ENCODE data around the gene ABCC12.
"Not testable (repeated sequence)": the region's sequence is repeated elsewhere in the genome, so short reads cannot be mapped to it uniquely, and the experiment has no call there.

The ABCC12 gene

DNA sequence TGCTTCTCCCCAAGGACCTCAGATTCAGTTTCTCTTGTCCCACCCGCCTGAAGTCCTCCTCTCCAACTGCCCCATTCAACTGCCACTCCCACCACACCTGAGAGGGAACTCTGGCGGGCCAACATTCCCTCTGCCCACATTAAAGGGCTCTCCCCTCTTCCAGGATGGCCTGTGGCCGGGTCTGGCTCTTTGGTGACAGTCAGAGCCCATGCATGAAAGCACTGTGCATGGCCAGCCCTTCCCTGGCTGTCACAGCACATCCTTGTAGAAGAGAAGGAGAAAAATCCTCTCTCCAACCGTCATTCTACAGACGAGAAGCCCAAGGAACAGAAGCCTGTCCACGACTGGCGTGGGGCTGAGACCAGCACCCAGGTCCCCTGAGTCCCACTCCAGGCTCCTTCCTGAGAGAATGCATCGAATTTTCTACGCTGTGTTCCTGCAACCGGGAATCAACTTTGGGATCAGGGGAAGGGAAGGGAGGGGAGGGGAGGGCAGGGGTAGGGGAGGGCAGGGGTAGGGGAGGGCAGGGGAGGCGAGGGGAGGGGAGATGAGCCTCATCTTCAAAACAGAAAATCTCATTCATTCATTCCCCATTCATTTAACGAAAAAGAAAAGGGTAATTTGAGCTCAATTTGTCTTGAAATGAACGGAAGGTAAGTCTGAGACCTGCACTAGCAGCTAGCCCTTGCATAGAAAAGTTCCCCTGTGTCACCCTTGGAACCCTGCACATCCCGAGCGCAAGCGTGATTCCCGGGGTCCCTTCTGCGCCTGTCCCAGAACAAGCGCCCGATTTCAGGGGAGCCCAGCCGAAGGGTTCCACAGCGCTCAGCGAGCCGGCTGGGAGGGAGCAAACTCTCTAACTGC, at the start of gene ABCC12:
Gene ABCC12 (minus strand): TSS at position 68 of the 864 bp plus-strand sequence. CDS start 9,569 bp downstream, outside the sequence.
- H3K4me3 ChIP-seq (ENCODE audit: low read depth, low read length) = peak within 1 kb of the TSS; percentile 18
- no peak for DNase-seq (ENCODE audit: low read depth)

- no peak overlapping the region for H3K4me3 ChIP-seq (ENCODE audit: low read depth, low read length)
- no peak for DNase-seq (ENCODE audit: low read depth)
Observed at GRCh38 chr16:48204825-48205151, 49.0 kb upstream of the ABCC12 start.

DNA sequence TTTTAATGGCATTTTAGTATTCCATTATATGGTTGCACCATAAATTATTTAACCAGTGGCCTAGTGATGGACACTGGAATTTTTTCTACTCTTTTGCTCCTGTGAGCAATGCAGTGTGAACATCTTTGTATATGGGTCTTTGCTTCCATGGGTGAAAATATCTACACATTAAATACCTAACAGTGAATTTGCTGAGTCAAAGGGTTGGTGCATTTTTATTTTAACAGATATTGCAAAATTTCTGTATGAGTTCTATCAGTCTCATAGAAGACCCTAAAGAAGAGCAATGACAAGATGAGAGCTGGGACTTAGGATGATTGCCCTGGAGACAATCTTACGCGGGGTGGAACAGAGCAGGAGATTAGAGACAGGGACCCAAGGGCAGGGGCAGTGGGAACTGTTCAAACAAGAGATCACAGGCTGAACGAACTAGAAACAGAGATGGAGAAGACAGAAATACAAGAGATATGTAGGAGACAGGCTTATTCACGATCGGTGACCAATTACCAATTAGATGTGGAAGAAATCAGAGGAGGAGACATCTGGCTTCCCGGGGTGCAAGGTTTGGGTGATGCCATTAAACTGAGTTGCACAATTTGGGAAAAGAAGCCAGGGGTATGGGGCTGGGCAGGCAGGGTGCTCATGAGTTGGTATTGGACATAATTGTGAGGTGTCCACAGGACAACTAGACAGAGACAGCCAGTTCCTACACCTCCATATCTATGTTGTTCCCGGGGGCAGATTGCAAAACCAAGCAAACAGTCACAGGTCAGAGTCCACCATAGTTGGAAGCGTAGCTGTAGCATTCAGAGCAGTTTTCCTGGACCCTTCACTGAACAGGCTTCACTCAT, 48.4 kb upstream of the ABCC12 start:
- no peak overlapping the region for H3K4me3 ChIP-seq (ENCODE audit: low read depth, low read length)
- no peak for DNase-seq (ENCODE audit: low read depth)

DNA sequence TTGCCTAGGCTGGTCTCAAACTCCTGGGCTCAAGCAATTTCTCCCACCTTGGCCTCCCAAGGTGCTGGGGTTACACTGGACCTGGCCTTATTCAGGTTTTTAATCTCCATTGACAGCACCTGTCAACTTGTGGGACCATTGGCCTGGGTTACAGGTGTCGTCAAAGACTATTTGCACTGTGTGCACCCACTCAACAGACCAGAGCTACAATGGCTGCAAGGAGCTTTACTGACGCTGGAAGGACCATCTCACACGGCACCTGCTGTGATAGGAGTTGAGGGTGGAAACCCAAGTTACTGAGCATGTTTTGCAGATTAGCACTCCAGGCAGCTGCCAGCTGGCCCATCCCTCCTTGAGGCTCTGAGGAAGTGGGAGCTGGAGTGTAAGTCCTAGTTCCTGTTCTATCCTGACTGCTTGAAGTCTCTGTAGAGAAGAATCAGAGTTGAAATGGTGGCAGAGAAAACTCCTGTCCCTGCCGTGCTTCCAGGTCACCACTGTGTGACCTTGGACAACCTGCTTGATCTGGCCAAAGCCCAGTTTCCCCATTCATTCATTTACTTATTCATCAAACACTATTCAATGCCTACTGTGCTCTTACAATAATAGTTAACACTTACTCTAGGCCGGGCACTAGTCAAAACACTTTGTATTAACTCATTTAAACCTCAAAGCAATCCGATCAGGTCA, 45.9 kb upstream of the ABCC12 start:
- DNase-seq (ENCODE audit: low read depth) = no peak
- H3K4me3 ChIP-seq (ENCODE audit: low read depth, low read length) = no peak overlapping the region

- no peak for DNase-seq (ENCODE audit: low read depth)
- no peak overlapping the region for H3K4me3 ChIP-seq (ENCODE audit: low read depth, low read length)
Observed at GRCh38 chr16:48197294-48197693, 41.5 kb upstream of the ABCC12 start.

DNA sequence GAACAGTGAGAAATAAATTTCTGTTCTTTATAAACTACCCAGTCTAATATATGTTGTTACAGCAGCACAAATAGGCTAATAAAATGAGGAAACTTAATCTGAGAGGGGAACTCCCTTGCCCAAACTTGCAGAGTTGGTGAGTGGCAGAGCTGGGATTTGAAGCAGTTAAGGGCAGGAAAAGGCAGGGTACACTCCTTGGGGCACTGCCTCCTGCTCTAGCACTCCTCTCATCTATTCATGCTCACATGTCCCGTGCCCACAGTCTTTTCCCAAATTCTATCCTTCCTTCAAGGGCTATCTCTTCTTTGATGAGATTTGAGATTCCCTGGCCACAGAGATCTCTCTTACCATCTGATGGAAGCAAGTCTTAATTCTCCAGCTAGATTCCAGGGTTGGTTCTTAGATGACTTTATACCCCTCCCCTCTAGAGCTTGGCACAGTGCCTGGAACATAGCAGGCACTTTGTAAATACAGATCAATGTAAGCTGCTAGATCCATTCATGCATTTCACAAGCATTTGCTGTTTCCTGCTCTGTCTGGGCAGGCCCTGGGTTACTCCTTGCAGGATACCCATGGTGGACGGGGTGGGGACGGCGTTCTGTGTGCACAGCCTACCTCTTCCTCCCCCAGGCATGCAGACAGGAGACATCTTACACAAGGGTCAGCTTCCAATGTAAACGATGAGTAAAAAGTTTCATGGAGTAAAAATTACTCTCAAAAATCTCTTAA, 39.2 kb upstream of the ABCC12 start:
- DNase-seq (ENCODE audit: low read depth) = peak; percentile 53
- no peak overlapping the region for H3K4me3 ChIP-seq (ENCODE audit: low read depth, low read length)

- DNase-seq (ENCODE audit: low read depth) = no peak
- H3K4me3 ChIP-seq (ENCODE audit: low read depth, low read length) = no peak overlapping the region
Observed at GRCh38 chr16:48193846-48194245, 38.1 kb upstream of the ABCC12 start.

DNA sequence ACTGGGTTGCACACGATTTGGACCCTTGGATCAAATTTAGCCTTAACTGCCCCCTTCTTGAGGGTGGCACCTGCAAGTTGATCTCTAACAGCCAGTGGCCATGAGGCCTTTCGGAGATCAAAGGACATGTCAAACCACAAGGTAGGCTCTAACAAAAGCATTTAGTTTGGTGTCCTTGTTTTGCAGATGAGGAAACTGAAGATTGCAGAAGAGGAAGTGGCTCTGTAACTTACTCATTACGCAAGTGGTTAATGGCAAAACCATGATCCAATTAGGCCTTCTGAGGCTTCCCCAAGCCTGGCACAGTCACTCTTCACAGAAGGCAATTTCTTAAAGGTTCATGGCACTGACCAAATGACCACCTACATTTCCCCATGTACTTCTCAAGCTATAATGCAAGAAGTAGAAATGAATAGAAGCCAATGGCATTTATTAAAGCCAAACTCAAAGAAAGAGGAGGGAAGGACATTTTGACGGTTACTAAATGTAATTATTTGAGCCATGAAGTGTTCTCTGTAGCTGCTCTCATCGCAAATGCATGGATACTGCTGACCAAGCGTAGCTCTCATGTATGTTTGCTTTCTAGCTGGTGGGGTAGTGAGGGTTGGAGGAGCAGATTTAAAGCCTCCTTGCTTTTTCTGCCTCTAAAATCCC, 32.8 kb upstream of the ABCC12 start:
- no peak for DNase-seq (ENCODE audit: low read depth)
- H3K4me3 ChIP-seq (ENCODE audit: low read depth, low read length) = no peak overlapping the region

DNA sequence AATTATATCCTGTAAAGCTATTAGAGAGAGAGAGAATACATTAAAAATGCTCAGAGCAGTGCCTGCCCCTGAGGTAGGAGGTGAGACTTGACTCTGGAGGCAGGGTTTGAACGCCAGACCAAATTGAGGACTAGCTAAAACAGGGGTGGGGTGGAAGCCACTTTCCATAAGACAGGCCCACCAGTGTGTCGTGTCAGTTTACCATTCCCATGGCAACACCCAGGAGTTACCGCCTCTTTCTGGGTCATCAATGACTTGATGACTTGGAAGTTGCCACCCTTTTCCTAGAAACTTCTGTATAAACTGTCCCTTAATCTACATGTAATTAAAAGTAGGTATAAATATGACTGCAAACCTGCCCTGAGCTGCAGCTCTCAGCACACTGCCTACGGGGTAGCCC, 32.0 kb upstream of the ABCC12 start:
- DNase-seq (ENCODE audit: low read depth) = no peak

DNA sequence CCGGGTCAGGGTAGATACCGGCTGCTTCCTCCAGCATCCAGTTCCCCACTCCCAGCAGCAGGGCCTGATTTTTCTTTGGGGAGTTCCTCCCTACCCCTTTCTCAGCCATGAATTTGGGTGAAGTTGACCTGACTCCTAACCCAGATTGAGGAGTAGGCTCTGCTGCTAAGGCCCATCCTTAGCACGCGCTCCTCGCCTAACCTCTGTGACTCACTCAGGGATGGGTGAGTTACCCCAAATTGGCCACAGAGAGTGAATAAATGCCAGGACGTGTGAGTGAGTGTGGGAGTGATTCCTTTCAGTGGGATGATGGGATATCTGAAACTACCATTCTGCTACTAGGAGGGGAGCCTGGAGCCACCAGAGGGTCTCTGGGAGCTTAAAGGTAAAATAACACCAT, 28.9 kb upstream of the ABCC12 start:
- H3K4me3 ChIP-seq (ENCODE audit: low read depth, low read length) = no peak overlapping the region
- no peak for DNase-seq (ENCODE audit: low read depth)

More for the DNA sequence above, 32.0 kb upstream of the ABCC12 start:
- no peak overlapping the region for H3K4me3 ChIP-seq (ENCODE audit: low read depth, low read length)

DNA sequence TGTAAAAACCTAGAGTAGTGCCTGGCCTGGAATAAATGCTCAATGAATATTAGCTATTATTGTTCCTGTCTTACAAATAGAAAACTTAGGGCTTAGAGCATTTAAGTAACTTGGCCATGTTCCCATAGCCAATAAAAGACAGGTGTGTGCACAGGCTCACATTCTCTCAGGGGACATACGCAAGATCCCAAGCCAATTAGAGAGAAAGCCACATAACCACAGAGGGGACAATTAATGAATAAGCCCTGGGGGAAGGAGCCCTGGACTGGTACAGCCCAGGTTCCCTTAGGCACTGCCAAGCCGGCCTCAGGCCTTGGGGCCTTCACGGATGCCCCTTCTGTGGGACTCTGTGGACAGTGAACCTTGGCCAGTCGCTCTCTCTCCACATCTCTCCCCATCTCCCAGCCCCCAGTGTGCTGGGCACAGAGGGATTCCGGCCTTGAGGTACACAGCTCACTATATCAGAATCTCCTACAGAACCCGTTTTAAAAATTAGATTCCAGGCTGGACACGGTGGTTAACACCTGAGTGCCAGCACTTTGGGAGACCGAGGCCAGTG, 27.3 kb upstream of the ABCC12 start:
- no peak overlapping the region for H3K4me3 ChIP-seq (ENCODE audit: low read depth, low read length)
- DNase-seq (ENCODE audit: low read depth) = no peak

GRCh38 chr16:48181746-48182520, 26.1 kb upstream of the ABCC12 start:
- H3K4me3 ChIP-seq (ENCODE audit: low read depth, low read length); DNase-seq (ENCODE audit: low read depth): not testable (repeated sequence)

- no peak overlapping the region for H3K4me3 ChIP-seq (ENCODE audit: low read depth, low read length)
- no peak for DNase-seq (ENCODE audit: low read depth)
Observed at GRCh38 chr16:48180868-48181480, 25.2 kb upstream of the ABCC12 start.

GRCh38 chr16:48176635-48177408, 21.0 kb upstream of the ABCC12 start:
- DNase-seq (ENCODE audit: low read depth) = no peak
- no peak overlapping the region for H3K4me3 ChIP-seq (ENCODE audit: low read depth, low read length)

DNA sequence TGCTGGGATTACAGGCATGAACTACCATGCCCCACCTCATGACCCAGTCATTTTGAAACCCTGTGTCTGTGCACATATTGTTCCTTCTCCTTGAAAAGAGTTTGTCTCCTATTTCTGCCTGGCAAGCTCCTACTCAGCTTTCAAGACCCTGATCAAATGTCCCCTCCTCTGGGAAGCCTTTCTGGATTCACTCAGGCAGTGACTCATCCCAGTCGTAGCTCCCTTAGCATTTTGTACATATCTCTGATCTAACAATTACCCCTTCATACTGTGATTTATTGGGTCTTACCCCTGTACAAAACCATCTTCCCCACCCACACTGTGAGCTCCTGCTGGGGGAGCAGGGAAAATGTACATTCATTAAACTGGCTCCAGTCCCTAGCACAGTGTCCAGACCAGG, 18.1 kb upstream of the ABCC12 start:
- no peak overlapping the region for H3K4me3 ChIP-seq (ENCODE audit: low read depth, low read length)
- DNase-seq (ENCODE audit: low read depth) = no peak

- DNase-seq (ENCODE audit: low read depth) = no peak
- no peak overlapping the region for H3K4me3 ChIP-seq (ENCODE audit: low read depth, low read length)
Observed at GRCh38 chr16:48172682-48173081, 16.9 kb upstream of the ABCC12 start.

GRCh38 chr16:48169896-48170295, 14.1 kb upstream of the ABCC12 start:
- no peak for DNase-seq (ENCODE audit: low read depth)
- no peak overlapping the region for H3K4me3 ChIP-seq (ENCODE audit: low read depth, low read length)
